Kidney (tissue), 14 donors: ENCODE results near the gene AFTPH. TPM values are rescaled to one million over a fixed set of nuclear protein-coding genes. Genes with fewer than 3 reads are reported as not detected.

Experiments
- DNase-seq, 5 donors: peaks; one replicate each; pipeline ENCODE4 v3.0.0-alpha.2; 2013 to 2020
- FAIRE-seq: peaks from 2 replicates; lab custom pipeline; 2012; peaks lifted over from hg19 to GRCh38; lab: Jason Lieb, UNC
- H3K27ac ChIP-seq, 2 donors: one replicate each; pipeline ENCODE4 v1.7.0; 2013; ENCODE audit warnings: low read depth in 2 of 2, low read length in 2 of 2, inconsistent platforms in 1 of 2
- H3K27me3 ChIP-seq: one replicate; pipeline ENCODE4 v1.7.1; 2013; ENCODE audit warnings: low read length, inconsistent platforms; ENCODE audit not compliant: control insufficient read depth, insufficient read depth
- H3K36me3 ChIP-seq, 3 donors: one replicate each; pipeline versions ENCODE4 v1.7.0 to v1.7.1; 2013; ENCODE audit warnings: low read length in 3 of 3, control low read depth in 1 of 3, inconsistent platforms in 1 of 3; ENCODE audit not compliant: insufficient read depth in 3 of 3, control insufficient read depth in 2 of 3
- H3K4me1 ChIP-seq, 3 donors: one replicate each; pipeline versions ENCODE4 v1.7.0 to v1.7.1; 2013; ENCODE audit warnings: low read length in 3 of 3, inconsistent platforms in 1 of 3, low read depth in 1 of 3; ENCODE audit not compliant: control insufficient read depth in 2 of 3, insufficient read depth in 2 of 3
- H3K4me3 ChIP-seq, 3 donors: one replicate each; pipeline versions ENCODE4 v1.7.0 to v1.8.1; 2013; ENCODE audit warnings: low read length in 3 of 3, control low read depth in 1 of 3, inconsistent platforms in 1 of 3
- H3K9ac ChIP-seq, 3 donors: one replicate each; pipeline versions ENCODE4 v1.7.0 to v1.7.1; 2013; ENCODE audit warnings: low read length in 3 of 3, control low read depth in 1 of 3, inconsistent platforms in 1 of 3
- H3K9me3 ChIP-seq, 3 donors: one replicate each; pipeline versions ENCODE4 v1.7.0 to v1.7.1; 2013; ENCODE audit warnings: low read length in 3 of 3, control low read depth in 1 of 3, inconsistent platforms in 1 of 3; ENCODE audit not compliant: control insufficient read depth in 2 of 3, insufficient read depth in 1 of 3
- intact Hi-C: fragments of 100-400 bp; cut with DNase I; formaldehyde crosslinking; loops from one replicate; pipeline ENCODE4 v1.11.1; 2022
- polyA plus RNA-seq: library from polyadenylated mRNA; stranded (reverse); fragments of 350-450 nt; fragmentation: Illumina TruSeq; extraction: RNeasy Lipid Tissue Mini Kit (QIAGEN cat#74804); gene quantifications from one replicate; pipeline ENCODE4 v1.2.3, GENCODE V29; 2014; ENCODE audit warnings: low read depth, low replicate concordance; ENCODE audit not compliant: insufficient read depth
- total RNA-seq: library from RNA; stranded (reverse); fragmentation: NEBNext Ultra II Directional; extraction: Animal tissue kit (Norgen Biotek cat#: 25700); gene quantifications from one replicate; pipeline ENCODE4 v1.2.1, GENCODE V29; 2021
- TF ChIP-seq, protein P1 (sequence below): IDR thresholded peaks from 3 replicates; pipeline ENCODE4 v1.5.1; 2012; ENCODE audit warnings: mild to moderate bottlenecking, moderate library complexity, borderline replicate concordance; ENCODE audit not compliant: insufficient read depth; ENCODE audit errors: extremely low read depth
- donor health status: control.
- donor health status: control.
- donor health status: control.
- donor health status: control.
- donor health status: control.
- donor health status: DM: yes; HTN: yes; CAD: no.
- donor health status: Normal renal cell carcinoma (clear cell type).

Gene AFTPH
- total and polyA plus RNA-seq, 2 donors from 2014 or later, result 41.2 to 44.6 TPM

DNA sequence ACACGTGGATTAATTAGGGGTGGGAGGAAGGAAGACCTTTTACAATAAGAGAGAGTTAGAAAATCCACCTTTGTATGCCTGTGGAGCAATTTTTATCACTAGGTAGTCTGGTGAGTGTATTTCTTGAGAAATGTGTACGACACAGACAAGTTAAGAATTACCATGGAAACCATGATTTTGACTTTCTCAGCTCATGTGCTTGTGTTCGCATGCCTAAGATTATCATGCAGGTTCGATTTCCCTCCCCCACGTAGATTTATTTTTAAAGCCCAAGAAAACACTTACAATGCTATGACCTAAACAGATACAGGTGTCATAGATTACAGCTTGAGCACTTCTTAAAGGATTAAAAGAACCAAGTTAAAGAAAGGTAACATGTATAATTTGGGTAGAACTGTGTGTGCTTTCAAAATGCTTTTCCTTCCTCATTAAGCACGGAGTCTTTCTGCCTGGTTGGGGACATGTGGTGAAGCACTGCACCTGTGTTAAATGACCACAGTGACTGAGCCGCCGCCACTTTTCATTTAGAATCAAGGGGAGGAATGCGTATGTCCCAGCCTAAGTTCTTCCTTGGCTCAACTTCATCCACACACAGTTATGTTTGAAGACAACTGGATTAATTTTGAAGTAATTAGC is 113.0 kb downstream of the AFTPH start:
- Histone ChIP-seq H3K9me3 (no peaks in the 10 kb centered on the region), H3K4me3 (no peak overlapping the region), H3K4me1 (peaks cover 3 to 8% (median 3%) of the 10 kb centered on the region in 3 donors), H3K27me3 (no peaks in the 10 kb centered on the region), H3K9ac (no peak overlapping the region), H3K27ac (no peak overlapping the region), H3K36me3 (peaks cover 0 to 16% (median 11%) of the 10 kb centered on the region in 3 donors)
- peak in 2 of 5 donors; percentile 41 to 43 for DNase-seq
- TF ChIP-seq, protein P1, sequence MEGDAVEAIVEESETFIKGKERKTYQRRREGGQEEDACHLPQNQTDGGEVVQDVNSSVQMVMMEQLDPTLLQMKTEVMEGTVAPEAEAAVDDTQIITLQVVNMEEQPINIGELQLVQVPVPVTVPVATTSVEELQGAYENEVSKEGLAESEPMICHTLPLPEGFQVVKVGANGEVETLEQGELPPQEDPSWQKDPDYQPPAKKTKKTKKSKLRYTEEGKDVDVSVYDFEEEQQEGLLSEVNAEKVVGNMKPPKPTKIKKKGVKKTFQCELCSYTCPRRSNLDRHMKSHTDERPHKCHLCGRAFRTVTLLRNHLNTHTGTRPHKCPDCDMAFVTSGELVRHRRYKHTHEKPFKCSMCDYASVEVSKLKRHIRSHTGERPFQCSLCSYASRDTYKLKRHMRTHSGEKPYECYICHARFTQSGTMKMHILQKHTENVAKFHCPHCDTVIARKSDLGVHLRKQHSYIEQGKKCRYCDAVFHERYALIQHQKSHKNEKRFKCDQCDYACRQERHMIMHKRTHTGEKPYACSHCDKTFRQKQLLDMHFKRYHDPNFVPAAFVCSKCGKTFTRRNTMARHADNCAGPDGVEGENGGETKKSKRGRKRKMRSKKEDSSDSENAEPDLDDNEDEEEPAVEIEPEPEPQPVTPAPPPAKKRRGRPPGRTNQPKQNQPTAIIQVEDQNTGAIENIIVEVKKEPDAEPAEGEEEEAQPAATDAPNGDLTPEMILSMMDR, result no peak
- intact Hi-C loops, result no loop called here
- FAIRE-seq, result no peak

DNA sequence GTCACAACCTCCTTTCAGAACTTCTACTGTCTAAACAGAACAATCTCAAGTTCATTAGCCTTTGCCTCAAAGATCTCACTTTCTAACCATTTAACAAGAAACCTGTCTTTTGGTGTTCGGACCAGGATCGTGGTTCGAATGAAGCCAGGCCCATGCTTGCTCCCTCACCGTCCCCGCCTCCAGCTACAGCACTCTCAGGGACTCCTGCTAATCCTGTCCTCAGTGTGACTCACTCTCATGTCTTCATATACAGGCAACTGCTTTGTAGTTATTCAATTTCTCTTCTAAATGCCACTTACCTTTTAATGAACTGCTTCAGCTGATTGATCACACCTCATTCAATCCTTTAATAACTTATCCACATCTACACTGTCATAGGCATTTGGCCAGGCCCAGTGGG is 113.8 kb downstream of the AFTPH start:
- TF ChIP-seq, protein P1, result no peak
- peaks cover 3 to 9% (median 3%) of the 10 kb centered on the region in 3 donors for H3K4me1 ChIP-seq
- no peak overlapping the region for H3K27ac ChIP-seq

DNA sequence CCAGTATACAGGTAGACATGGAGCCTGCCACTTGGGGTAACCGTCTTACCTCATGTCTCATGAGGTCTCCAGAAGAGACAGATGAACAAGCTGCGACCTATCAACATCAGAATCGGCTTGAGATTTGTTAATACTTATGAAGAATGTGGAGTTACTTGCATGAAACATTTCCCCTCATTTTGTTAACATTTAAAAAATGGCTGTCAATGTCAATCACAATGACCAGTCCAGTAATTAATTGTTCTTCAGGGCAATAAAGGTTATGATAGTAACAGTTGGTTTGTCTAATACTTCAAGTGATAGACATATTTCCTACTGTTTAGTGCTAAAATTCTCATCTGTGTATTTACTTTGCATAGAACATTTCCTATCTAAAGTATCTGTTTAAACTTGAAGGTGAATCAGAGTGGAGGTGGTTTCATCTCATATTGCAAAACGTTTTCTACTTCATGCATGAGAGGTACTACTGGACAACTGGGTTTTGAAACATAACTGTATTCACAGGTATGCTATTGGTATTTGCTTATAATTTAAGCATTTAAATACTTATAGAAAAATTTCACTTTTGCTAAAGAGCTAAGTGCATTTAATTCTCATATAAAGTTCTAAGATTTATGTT is 114.5 kb downstream of the AFTPH start:
- intact Hi-C loops, result no loop called here
- Histone ChIP-seq H3K9ac (no peak overlapping the region), H3K9me3 (no peaks in the 10 kb centered on the region), H3K27me3 (no peaks in the 10 kb centered on the region), H3K27ac (no peak overlapping the region), H3K36me3 (peaks cover 0 to 15% (median 8%) of the 10 kb centered on the region in 3 donors), H3K4me1 (peaks cover 3 to 14% (median 3%) of the 10 kb centered on the region in 3 donors), H3K4me3 (no peak overlapping the region)
- FAIRE-seq (no peak), DNase-seq (no peak)
- TF ChIP-seq, protein P1, result no peak

More for the DNA sequence above, 113.8 kb downstream of the AFTPH start:
- intact Hi-C loops, result no loop called here
- Histone ChIP-seq H3K27me3 (no peaks in the 10 kb centered on the region), H3K9ac (no peak overlapping the region), H3K9me3 (no peaks in the 10 kb centered on the region), H3K4me3 (no peak overlapping the region), H3K36me3 (peaks cover 0 to 16% (median 11%) of the 10 kb centered on the region in 3 donors)
- DNase-seq (no peak), FAIRE-seq (no peak)
